NCI-H1436 treated with DMSO at 0.1 percent for 48 hours (cell line): ENCODE data around the gene NPPA.
"Not testable (repeated sequence)": the region's sequence is repeated elsewhere in the genome, so short reads cannot be mapped to it uniquely, and the experiment has no call there.

Source experiments
- DNase-seq: peaks from one replicate; lab custom pipeline; 2025; lab: John Stamatoyannopoulos, UW

NPPA gene

GRCh38 chr1:11847667-11848372 is at the start of gene NPPA:
Gene NPPA (minus strand): TSS chr1:11847783. CDS start chr1:11847684, 99 bp downstream.
- DNase-seq: no peak

GRCh38 chr1:11894501-11894900 is 46.9 kb upstream of the NPPA start:
- not testable (repeated sequence) for DNase-seq

- no peak for DNase-seq
Observed at GRCh38 chr1:11893907-11894251, 46.3 kb upstream of the NPPA start.

GRCh38 chr1:11891433-11892186 is 44.0 kb upstream of the NPPA start:
- no peak for DNase-seq

GRCh38 chr1:11888877-11889208 is 41.3 kb upstream of the NPPA start:
- no peak for DNase-seq

- DNase-seq: no peak
Observed at GRCh38 chr1:11888206-11888876, 40.8 kb upstream of the NPPA start.

- no peak for DNase-seq
Observed at GRCh38 chr1:11887666-11888007, 40.1 kb upstream of the NPPA start.

- DNase-seq: no peak
Observed at GRCh38 chr1:11886986-11887665, 39.5 kb upstream of the NPPA start.

- no peak for DNase-seq
Observed at GRCh38 chr1:11885916-11886315, 38.3 kb upstream of the NPPA start.

GRCh38 chr1:11882814-11883538 is 35.4 kb upstream of the NPPA start:
- no peak for DNase-seq

- no peak for DNase-seq
Observed at GRCh38 chr1:11881749-11882441, 34.3 kb upstream of the NPPA start.

GRCh38 chr1:11880911-11881748 is 33.5 kb upstream of the NPPA start:
- no peak for DNase-seq

GRCh38 chr1:11880181-11880575 is 32.6 kb upstream of the NPPA start:
- DNase-seq: no peak

GRCh38 chr1:11879311-11880180 is 32.0 kb upstream of the NPPA start:
- no peak for DNase-seq

GRCh38 chr1:11878891-11879190 is 31.3 kb upstream of the NPPA start:
- no peak for DNase-seq

- no peak for DNase-seq
Observed at GRCh38 chr1:11878081-11878890, 30.7 kb upstream of the NPPA start.

- no peak for DNase-seq
Observed at GRCh38 chr1:11877074-11877473, 29.5 kb upstream of the NPPA start.

- no peak for DNase-seq
Observed at GRCh38 chr1:11875094-11875493, 27.5 kb upstream of the NPPA start.

- DNase-seq: no peak
Observed at GRCh38 chr1:11874624-11875023, 27.0 kb upstream of the NPPA start.
